Glomerular endothelial cell (primary cell): ENCODE measurements around the gene HMGCS2. TPM values are rescaled to one million over a fixed set of nuclear protein-coding genes. Genes with fewer than 3 reads are reported as not detected.
"Not testable (repeated sequence)": the region's sequence is repeated elsewhere in the genome, so short reads cannot be mapped to it uniquely, and the experiment has no call there.

ENCODE experiments used
- DNase-seq: peaks from one replicate; pipeline ENCODE4 v3.0.0-alpha.2; 2011; ENCODE audit warnings: low read depth, low spot score; ENCODE audit errors: extremely low read depth
- total RNA-seq: library from RNA; depleted of rRNA; stranded (reverse); fragments of >200 nt; gene quantifications from 2 replicates; pipeline ENCODE4 v1.2.3, GENCODE V29; 2015

Gene HMGCS2
- total RNA-seq, 1 donor from 2014 or later, result not detected

GRCh38 chr1:119732465-119733168, 36.1 kb downstream of the HMGCS2 start:
- DNase-seq, result no peak

GRCh38 chr1:119731741-119732430, 36.8 kb downstream of the HMGCS2 start:
- no peak for DNase-seq

GRCh38 chr1:119731060-119731459, 37.6 kb downstream of the HMGCS2 start:
- no peak for DNase-seq

- DNase-seq, result no peak
These were observed 39.7 kb downstream of the HMGCS2 start for GRCh38 chr1:119729044-119729443.

- DNase-seq, result no peak
These were observed 40.7 kb downstream of the HMGCS2 start for GRCh38 chr1:119727991-119728390.

GRCh38 chr1:119725626-119726025, 43.1 kb downstream of the HMGCS2 start:
- DNase-seq, result no peak

GRCh38 chr1:119724611-119725218, 44.0 kb downstream of the HMGCS2 start:
- no peak for DNase-seq

GRCh38 chr1:119721896-119722295, 46.8 kb downstream of the HMGCS2 start:
- DNase-seq, result no peak

- no peak for DNase-seq
These were observed 47.8 kb downstream of the HMGCS2 start for GRCh38 chr1:119720866-119721440.

- DNase-seq, result no peak
These were observed 49.7 kb downstream of the HMGCS2 start for GRCh38 chr1:119718972-119719371.

GRCh38 chr1:119718409-119718808, 50.3 kb downstream of the HMGCS2 start:
- DNase-seq, result no peak

GRCh38 chr1:119715542-119715941, 53.2 kb downstream of the HMGCS2 start:
- no peak for DNase-seq

GRCh38 chr1:119714583-119714982, 54.1 kb downstream of the HMGCS2 start:
- no peak for DNase-seq

GRCh38 chr1:119713749-119714456, 54.8 kb downstream of the HMGCS2 start:
- DNase-seq, result no peak

GRCh38 chr1:119713039-119713748, 55.5 kb downstream of the HMGCS2 start:
- DNase-seq, result no peak

GRCh38 chr1:119712342-119713038, 56.2 kb downstream of the HMGCS2 start:
- DNase-seq, result no peak

GRCh38 chr1:119711804-119712341, 56.8 kb downstream of the HMGCS2 start, which contains the start of gene PHGDH:
TSS of gene PHGDH (plus strand) at chr1:119711934. CDS start at chr1:119712023, 89 bp downstream.
- no peak for DNase-seq

GRCh38 chr1:119711356-119711803, 57.3 kb downstream of the HMGCS2 start:
- not testable (repeated sequence) for DNase-seq

- DNase-seq, result not testable (repeated sequence)
These were observed 62.1 kb downstream of the HMGCS2 start for GRCh38 chr1:119706599-119706998.
